ENCODE data around the gene RPS18. TPM values are rescaled to one million over a fixed set of nuclear protein-coding genes. Genes with fewer than 3 reads are reported as not detected.
"Not testable (repeated sequence)": the region's sequence is repeated elsewhere in the genome, so short reads cannot be mapped to it uniquely, and the experiment has no call there.

Gene RPS18
- total RNA-seq, 1 experiment from 2014 or later: 2,796 TPM

DNA sequence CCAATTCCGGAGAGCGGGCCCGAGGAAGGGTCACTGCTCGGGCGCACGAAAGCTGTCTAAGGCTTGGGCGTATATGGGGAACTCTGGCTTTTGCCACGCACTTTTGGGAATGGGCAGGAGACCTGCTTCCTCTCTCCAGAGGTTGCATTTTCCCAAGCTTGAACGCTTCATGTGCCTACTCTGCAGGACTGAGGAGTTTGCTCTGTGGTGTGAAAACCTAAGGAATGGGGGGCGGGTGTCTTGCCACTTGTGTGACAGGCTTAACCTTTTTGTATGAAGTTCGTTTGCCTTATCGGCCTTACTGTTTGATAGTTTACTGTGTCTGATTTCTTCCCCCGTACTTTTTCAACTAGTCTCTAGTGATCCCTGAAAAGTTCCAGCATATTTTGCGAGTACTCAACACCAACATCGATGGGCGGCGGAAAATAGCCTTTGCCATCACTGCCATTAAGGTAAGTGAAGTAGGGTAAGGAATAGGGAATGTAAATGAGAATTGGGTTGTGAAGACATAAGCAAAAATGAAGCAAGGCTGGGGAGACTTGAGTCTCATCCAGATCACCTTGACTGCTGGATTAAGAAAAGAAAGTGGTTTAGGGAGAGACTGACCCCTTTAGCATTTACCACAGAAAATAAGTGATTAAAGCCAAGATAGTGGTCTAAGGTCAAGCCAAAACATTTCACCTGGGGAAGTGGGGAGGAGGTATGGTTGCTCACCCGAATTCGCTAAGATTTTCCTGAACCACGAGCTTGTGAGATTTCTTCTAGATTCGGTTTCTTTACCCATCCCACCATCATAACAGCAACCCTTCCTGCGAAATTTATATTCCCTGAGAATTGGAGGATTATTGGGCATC, 627 bp downstream of the RPS18 start:
- no peak for DNase-seq (ENCODE audit: low spot score)

DNA sequence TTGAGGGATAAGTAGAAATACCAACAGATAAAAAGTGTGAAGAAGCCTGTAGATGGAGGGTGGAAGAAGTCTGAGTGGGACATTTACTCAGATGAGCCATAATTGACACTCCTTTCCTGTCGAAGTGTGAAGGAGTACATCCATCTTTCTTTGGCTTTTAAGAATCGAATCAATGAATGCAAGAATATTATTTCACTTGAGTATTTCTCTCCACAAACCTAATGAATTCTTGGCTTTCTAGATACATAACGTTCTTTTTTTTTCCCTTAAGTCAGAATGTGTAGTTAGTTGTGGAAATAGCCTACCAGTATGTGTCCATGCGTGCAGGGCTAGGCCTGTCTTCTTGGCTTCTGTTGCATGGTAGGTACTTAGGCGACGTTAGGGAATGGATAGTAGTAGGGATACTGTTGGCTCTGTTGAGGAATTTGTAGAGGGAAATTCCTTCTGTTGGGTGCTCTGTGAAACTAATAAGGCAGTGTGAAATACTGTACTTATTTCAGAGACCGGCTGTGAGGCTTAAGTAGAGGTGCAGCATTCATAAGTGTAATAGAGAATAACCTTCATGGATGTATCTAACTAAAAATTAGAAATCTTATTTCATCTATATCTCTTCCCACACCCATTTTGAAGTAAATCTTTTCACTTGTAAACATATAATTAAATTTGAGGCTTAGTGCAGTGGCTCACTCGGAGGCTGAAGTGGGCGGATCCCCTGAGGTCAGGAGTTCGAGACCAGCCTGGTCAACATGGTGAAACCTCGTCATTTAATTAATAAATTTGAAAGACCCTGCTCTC, 1.5 kb downstream of the RPS18 start:
- no peak for DNase-seq (ENCODE audit: low spot score)

DNA sequence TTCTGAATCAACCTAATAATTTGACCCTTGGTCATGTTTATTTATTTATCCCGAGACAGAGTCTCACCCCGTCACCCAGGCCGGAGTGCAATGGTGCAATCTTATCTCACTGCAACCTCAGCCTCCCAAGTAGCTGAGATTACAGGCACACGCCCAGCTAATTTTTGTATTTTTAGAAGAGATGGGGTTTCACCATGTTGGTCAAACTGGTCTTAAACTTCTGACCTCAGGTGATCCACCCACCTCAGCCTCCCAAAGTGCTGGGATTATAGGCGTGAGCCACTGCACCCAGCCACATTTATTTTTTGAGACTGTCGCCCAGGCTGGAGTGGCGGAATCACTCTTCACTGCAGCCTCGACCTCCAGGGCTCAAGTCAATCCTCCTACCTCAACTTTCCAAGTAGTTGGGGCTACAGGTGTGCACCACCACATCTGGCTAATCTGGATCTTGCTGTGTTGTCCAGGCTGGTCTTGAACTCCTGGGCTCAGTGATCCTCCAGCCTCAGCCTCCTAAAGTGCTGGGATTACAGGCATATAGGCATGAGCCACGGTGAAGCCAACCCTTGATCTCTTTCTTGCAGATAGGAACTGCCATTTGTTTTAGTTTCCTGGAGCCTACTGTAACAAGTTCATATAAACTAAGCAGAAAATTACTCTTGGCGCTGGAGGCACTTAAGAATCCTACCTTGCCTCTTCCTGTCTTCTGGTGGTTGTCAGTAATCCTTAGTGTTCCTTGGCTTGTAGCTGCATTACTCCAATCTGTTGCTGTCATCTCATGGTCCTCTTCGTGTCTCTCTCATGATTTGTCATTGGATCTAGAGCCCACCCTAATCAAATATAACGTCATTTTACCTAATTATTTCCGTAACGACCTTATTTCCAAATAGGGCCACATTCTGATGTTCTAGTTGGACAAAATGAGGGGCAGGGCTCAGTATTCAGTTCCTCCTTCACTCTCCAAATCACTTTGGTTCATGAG, 2.3 kb downstream of the RPS18 start:
- DNase-seq (ENCODE audit: low spot score): no peak

DNA sequence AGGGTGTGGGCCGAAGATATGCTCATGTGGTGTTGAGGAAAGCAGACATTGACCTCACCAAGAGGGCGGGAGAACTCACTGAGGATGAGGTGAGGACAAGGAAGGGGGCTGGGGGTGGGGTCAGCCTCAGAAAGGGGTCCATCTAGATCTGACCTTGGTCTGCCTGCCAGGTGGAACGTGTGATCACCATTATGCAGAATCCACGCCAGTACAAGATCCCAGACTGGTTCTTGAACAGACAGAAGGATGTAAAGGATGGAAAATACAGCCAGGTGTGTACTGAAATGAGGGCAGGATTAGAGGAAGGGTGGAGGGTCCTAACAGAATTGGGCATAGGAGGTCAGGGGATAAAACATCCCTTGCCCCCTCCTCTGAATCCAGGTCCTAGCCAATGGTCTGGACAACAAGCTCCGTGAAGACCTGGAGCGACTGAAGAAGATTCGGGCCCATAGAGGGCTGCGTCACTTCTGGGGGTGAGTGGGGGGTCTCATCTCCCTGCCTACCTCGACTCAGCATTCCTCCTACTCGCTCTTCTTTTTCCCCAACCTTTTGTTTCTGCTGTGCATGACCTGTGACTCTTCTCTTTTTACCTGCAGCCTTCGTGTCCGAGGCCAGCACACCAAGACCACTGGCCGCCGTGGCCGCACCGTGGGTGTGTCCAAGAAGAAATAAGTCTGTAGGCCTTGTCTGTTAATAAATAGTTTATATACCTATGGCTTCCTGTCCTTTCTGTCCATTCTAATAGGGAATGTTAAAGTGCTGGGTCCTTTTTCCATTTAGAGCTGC, 4.1 kb downstream of the RPS18 start:
- DNase-seq (ENCODE audit: low spot score): not testable (repeated sequence)

DNA sequence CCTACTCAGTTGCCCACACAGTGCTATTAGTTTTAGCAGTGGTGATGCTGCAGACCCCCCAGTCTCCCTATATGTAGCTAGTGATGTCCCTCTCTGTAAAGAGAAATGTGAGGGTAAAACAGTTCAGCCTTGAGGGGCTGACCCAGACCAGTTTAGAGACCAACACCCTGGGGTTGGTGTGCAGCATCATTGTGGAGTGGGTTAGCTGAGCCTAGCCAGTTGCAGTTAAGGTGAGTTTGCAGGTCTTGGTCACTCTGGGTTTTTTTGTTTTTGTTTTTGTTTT, 4.6 kb downstream of the RPS18 start:
- DNase-seq (ENCODE audit: low spot score): no peak

DNA sequence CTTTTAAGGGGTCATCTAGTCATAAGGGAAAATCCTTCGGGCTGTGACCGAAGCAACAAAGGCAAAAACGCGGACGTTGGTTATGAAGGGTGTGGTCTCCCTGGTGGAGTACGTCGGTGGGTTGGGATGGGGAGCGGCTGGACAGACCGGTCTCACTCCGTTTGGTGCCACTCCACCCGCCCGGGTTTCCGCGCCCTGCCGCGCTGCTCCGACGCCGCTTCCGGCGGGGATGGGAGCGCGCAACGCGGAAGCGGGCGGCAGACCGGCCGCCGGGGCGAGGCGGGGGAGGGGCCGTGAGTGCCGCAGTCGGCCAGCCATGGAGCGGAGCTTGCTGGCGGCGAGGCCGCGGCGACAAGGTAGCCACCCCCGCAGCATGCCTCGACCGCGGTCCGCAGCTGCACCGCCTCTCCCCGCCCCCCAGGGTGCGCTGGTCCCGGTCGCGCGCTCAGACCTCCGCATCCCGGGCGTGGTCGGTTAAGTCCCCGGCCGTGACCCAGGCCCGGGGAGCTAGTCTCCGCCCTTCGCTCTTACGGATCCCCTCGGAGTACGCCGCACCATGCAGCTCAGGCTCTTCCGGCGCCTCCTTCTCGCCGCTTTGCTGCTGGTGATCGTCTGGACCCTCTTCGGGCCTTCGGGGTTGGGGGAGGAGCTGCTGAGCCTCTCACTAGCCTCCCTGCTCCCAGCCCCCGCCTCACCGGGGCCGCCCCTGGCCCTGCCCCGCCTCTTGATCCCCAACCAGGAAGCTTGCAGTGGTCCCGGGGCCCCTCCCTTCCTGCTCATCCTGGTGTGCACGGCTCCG, 5.2 kb downstream of the RPS18 start, which contains the start of gene B3GALT4:
B3GALT4 (plus strand) TSS at position 260 of the 799 bp plus-strand sequence; CDS start at position 557, 297 bp downstream.
- DNase-seq (ENCODE audit: low spot score): no peak

DNA sequence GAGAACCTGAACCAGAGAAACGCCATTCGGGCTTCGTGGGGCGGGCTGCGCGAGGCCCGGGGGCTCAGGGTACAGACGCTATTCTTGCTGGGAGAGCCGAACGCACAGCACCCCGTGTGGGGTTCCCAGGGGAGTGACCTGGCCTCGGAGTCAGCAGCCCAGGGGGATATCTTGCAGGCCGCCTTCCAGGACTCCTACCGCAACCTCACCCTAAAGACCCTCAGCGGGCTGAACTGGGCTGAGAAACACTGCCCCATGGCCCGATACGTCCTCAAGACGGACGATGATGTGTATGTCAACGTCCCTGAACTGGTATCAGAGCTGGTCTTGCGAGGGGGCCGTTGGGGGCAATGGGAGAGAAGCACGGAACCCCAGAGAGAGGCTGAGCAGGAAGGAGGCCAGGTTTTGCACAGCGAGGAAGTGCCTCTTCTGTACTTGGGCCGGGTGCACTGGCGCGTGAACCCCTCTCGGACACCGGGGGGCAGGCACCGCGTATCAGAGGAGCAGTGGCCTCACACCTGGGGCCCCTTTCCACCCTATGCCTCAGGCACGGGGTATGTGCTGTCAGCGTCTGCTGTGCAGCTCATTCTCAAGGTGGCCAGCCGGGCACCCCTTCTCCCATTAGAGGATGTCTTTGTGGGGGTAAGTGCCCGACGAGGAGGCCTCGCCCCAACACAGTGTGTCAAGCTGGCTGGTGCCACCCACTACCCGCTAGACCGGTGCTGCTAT, 6.0 kb downstream of the RPS18 start:
- DNase-seq (ENCODE audit: low spot score): no peak

DNA sequence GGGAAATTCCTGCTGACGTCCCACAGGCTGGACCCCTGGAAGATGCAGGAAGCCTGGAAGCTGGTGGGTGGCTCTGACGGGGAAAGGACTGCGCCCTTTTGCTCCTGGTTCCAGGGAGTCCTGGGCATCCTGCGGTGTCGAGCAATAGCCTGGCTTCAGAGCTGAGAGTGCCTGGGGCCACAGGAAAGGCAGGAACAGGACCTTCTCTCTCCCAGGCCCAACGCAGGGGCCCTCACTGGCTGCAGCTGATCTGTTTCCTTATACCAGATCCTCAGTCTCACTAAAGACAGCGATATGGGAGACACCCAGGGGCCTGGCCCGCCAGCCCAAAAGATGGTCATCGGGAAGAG, 6.5 kb downstream of the RPS18 start:
- DNase-seq (ENCODE audit: low spot score): no peak

DNA sequence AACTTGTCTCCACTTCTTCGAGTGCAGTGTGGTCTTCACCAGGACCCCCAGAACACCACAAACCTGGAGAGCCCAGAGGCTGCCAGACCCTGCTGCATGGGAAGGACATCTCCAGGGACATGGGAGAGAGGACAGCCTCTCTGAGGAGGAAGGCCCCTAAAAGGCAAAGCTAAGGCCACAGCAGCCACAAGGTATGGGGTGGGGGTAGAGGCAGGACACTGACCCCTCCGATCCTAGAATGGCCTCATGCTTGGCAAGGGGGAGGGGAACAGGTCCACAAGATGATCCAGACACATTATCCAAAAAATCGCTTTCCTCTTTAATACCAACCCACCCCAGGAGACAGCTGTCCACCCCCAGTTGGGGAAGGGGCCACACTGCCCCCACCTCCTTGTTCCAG, 6.9 kb downstream of the RPS18 start:
- no peak for DNase-seq (ENCODE audit: low spot score)

DNA sequence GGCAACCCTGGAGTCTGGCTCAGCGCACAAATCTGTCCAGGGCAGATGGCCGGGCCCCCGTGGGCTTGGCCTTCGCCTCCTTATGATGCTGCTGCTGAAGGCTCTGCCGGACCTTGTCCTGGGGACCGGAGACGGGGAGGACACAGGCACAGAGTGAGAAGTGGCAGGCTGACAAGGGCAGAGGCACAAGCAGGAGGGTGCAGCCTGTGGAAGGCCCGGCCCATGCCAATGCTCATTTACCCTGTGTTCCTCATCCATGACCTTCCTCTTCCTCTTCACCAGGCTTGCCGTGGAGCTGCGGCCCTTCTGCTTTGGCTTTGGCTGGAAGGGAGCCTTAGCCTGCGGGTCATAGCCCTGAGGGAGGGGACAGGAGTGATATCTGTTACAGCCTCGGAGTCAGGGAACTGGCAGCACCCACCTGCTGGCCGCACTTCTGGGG, 7.4 kb downstream of the RPS18 start:
- DNase-seq (ENCODE audit: low spot score): no peak

DNA sequence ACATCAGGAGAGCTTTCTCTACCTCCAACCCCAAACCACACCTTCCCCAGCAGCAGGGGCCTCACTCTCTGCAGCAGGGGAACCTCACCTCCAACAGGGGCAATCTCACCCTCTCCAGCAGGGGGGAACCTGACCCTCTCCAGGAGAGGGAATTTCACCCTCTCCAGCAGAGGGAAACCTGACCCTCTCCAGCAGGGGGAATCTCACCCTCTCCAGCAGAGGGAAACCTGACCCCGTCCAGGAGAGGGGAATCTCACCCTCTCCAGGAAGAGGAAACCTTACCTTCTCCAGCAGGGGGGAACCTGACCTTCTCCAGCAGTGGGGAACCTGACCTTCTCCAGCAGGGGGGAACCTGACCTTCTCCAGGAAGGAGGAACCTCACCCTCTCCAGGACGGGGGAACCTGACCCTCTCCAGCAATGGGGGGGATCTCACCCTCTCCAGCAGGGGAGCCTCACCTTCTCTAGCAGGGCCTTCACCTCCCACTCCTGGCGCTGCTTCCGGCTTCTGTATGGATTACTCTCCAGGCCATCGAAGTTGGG, 8.2 kb downstream of the RPS18 start:
- DNase-seq (ENCODE audit: low spot score): peak; percentile 73

DNA sequence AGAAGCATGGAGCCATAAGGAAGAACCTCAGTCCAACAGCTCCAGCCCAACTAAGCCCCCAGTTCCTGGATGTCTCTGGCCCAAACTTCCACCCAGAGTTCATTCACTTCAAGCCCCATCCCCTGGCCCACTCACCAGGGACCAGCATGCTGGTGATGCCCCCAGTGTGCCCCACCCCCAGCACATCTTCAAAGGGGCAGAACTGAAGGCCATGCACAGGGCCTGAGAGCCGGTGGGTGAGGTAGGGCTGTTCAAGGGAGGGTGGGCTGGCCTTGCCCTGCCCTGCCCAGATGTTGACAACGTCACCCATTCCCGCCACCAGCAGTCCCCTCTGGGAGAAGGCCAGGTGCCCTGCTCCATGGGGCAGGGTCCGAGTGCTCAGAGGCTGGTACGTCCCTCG, 8.7 kb downstream of the RPS18 start:
- DNase-seq (ENCODE audit: low spot score): no peak

DNA sequence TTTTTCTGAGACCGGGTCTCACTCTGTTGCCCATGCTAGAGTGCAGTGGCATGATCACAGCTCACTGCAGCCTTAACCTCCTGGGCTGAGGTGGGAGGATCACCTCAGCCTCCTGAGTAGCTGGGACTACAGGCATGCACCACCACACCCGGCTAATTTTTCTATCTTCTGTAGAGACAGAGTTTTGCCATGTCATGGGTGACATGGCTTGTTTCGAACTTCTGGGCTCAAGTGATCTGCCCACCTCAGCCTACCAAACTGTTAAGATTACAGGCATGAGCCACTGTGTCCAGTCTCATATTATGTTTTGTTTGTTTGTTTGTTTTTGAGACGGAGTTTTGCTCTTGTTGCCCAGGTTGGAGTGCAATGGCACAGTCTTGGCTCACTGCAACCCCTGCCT, 13.3 kb downstream of the RPS18 start:
- not testable (repeated sequence) for DNase-seq (ENCODE audit: low spot score)

DNA sequence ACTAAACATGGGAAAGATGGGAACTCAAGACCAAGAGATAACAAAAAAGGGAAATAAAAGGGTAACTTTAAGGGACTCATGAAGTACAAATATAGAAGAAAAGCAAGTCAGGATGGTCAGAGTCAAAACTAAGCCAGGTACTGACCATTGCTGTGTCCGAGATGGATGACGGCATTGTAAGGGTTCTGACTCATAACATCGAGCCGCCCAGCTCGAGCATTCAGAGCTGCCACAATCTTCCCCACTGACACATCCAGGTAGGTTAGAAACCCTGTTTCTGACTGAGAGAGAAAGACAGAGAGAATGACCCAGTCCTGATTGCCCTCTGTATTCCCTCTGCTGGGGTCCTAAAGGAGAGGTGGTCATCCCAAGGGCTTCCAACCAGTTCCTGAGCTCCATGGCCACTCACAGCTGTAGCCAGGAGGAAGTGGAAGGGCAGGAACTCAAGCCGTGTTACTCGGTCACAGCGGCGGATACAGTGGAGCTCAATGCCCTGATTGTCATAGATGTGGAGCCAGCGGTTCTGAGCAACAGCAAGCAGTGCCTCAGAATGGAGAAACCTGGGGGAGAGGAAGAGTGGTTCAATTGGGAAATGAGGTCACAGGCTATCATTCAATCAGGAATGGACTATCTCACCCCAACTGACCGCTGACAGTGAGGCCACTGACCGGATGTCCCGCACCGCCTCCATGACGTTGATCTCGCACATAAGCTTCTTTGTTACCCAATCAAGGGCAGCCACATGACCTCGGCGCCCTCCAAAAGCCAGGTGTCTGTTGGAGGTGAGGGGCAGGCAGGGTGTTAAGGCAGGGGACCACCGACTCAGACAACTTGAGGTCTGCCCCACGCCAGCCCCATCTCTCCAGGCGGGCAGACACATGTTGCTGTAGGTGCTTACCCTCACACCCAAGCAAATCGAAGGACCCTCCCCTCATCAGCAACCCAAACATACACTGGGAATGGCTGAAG, 15.4 kb downstream of the RPS18 start:
- no peak for DNase-seq (ENCODE audit: low spot score)

DNA sequence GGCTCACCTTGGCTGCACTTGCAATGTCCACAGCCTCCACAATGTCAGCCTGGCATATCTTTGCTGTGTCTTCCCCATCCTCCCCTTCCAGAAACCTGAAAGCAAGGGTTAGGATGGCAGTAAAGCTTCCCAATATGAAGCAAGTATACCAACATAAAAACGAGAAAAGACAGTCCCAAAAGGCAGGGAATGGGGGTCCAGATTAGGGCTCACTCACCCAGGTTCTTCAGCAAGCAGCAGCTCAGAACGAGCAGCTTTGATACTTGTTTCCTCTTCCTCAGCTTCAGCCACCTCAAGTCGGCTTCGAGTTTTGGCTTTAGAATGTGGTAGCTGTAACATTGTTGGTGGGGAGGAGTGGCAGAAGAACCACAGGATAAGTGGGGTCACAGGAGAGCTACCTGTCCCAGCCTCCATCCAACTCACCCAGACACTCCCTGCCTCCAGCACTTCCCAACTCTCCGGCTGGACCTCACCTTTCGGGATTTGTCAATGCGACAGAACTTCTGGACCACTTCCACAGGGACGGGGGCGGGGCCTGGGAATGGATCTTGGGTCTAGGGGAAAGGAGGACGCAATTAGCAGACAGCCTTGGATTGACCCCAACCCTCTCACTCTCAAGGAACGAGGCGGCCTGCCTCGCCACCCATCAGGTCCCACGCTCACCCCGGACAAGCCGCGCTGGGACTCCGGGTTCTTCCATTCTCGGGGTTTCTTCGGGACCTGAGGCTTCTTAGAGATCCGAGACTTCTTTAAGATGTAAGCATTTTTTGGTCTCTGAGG, 16.5 kb downstream of the RPS18 start:
- no peak for DNase-seq (ENCODE audit: low spot score)

DNA sequence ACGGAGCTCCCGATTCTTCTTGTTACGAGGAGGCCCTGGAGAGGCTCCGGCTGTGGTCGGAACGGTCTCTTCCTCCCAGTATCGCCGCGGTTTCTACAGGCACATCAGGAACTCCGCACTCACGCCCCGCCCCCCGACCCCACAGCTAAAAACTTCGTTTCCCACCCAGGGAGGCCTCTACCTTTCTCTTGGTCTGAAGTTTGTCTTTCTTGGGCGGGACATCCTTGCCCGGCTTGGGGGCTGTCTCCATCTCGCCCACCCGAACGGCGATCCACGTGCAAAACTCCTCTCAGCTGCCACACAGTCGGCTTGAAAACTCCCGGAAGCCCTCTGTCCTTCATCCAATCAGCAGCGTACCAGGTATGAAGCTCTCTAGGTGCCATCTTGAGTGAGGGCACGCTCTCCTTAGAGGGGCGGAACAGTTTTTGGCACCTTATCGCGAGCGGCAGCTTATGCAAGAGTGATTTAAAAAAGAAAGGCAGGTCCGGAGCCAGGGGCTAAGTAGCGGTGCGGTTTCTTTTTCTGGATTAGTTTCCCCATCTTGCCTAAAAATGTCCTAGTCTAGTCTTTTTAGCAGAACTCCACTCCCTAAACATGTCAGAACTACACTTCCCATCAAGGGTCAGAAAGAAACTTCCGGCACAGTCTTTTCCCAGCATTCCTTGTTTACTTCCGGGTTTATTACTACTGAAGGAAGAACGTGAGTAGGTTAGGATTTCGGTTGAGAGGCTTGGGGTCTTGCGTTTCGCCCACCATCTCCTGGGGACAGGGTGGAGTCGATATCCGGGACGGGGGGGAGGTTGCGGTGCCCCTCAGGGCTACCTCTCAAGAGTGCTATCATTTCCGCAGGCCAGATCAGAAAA, 17.3 kb downstream of the RPS18 start, which contains the start of the genes PFDN6 and WDR46:
PFDN6 (plus strand) TSS at position 681 of the 863 bp plus-strand sequence. CDS start 256 bp downstream, outside the sequence.
WDR46 (minus strand) TSS at position 319 of the 863 bp plus-strand sequence; CDS start at position 250, 69 bp downstream.
- DNase-seq (ENCODE audit: low spot score): peak; percentile 88
